DMS114 treated with DMSO at 0.1 percent for 48 hours (cell line): ENCODE measurements around the gene RXRA.

Experiments used
- DNase-seq: peaks from one replicate; lab custom pipeline; 2025; ENCODE audit not compliant: unreplicated experiment; lab: John Stamatoyannopoulos, UW

Gene RXRA

GRCh38 chr9:134427153-134427782 is 101.0 kb downstream of the RXRA start:
- no peak for DNase-seq

DNA sequence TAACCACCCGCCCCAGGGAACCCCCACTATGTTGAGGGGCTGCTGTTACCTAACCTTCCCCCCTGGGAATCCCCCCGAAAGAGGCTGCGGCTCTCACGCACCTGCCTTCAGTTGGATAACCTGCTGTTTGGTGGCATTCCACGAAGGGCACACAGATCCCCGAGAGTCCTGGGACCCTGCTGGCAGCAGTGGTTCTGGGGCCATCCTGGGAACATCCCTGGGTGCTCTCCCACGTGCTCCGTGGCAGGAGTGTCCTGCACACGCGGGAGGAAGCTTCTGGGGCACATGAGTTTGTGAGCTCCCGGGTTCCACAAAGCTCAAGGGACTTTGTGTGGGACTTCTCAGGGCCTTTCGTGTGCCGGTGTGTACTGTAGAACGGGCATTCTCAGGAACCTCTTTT is 102.3 kb downstream of the RXRA start:
- no peak for DNase-seq

DNA sequence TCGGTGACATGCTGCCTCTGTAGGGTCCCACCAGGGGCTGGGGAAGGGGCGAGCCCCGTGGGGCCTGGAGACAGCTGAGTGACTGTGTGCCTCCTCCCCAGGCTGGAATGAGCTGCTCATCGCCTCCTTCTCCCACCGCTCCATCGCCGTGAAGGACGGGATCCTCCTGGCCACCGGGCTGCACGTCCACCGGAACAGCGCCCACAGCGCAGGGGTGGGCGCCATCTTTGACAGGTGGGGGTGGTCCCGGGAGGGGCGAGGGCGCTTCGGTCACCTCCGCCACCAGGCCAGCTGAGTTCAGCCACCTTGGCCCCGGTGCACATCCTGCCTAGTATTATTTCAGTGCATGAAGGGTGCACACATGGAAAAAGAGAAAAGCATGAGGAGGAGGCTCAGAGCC is 102.8 kb downstream of the RXRA start:
- DNase-seq, result no peak

DNA sequence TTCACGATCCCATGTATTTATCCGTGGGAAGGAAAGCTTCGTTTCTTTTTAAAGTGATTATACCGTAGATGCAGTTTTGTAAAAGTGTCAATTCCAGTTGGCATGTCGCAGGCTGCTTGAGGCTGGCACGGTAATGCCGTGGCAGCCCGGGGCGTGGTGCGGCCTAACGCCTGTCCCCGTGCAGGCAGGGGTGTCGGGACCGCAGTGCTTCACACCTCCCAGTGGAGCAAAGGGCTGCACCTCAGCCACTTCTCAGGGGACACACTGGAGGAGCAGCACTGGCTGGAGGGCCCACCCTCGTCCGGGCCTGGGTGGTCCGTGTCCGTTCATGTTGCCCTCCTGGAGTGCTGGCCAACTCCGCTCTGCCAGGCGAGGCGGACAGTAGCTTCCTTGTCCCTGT is 103.2 kb downstream of the RXRA start:
- DNase-seq, result no peak

GRCh38 chr9:134431095-134431494 is 104.8 kb downstream of the RXRA start:
- no peak for DNase-seq

DNA sequence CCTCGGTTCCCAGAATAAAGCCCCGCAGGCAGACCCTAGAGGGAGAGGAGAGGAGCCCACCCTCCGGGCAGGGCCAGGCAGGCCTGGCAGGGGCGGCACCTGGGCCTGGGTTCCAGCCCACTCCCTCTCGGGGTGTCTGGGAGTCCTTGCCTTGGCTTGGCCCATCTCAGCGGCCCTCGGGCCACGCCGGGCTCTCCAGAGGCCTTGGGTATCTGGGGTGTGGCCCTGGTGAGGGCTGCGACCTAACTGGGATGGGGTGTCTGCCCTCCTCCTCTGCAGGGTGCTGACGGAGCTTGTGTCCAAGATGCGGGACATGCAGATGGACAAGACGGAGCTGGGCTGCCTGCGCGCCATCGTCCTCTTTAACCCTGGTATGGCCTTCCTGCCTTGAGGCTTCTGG is 105.4 kb downstream of the RXRA start:
- DNase-seq, result no peak

DNA sequence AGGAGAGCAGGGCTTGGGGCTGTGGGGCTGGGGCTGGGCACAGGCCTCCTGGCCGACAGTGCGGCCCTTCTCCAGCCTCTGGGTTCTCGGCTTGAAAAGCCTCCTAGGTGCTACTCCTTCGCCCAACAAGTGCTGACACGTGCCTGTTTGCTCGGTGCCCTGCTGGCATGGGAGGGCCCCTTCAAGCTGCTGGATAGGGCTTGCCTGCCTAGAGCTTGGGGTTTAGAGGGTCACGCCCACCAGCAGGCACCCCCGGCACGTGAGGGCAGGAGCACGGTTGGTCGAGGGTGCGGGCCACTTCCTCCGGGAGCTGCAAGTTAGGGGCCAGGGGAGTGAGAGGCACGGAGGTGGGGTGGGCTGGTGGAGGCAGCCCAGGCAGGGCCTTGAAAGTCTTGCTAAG is 106.2 kb downstream of the RXRA start:
- DNase-seq, result no peak

- DNase-seq, result no peak
Observed at GRCh38 chr9:134433101-134433500, 106.8 kb downstream of the RXRA start.

DNA sequence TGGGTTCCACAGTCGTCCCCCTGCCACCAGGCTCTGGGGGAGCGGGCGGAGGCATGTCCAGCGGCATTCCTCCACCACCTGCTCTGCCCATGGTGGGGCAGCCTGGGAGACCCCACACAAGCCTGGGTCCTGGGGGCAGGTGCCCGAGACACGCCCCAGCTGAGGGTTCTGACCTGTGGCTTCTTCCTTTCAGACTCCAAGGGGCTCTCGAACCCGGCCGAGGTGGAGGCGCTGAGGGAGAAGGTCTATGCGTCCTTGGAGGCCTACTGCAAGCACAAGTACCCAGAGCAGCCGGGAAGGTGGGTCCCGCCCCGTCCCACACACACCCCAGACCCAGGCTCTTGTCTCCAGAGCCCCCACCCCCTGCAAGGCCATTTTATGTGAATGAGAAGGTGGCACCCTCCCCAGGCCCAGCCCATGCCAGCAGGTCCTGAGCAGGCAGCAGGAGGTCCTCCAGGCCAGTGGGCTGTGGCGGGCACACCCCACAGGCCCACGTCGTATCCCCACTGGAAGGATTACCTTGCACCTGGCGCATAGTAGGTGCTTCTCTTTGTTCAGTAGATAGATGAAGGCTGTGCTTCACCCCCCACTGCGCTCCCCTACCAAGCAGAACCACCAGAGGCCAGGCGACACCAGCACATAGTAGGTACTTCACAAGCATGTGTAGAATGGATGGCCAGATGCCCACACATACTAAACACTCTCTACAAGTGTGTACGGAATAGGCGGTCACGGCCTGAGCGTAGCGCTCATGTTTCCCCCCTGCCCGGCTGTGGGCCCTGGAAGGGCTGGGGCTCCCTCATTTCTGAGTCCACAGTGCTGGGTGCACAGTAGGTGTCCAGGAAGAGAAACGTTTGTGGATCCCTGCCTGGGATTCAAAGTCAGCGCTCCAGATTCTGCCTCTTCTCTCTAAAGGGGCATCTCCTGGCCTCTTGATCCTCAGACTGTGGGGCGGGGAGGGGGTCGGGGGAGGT is 107.9 kb downstream of the RXRA start:
- DNase-seq, result no peak

GRCh38 chr9:134434894-134435506 is 108.7 kb downstream of the RXRA start:
- no peak for DNase-seq

DNA sequence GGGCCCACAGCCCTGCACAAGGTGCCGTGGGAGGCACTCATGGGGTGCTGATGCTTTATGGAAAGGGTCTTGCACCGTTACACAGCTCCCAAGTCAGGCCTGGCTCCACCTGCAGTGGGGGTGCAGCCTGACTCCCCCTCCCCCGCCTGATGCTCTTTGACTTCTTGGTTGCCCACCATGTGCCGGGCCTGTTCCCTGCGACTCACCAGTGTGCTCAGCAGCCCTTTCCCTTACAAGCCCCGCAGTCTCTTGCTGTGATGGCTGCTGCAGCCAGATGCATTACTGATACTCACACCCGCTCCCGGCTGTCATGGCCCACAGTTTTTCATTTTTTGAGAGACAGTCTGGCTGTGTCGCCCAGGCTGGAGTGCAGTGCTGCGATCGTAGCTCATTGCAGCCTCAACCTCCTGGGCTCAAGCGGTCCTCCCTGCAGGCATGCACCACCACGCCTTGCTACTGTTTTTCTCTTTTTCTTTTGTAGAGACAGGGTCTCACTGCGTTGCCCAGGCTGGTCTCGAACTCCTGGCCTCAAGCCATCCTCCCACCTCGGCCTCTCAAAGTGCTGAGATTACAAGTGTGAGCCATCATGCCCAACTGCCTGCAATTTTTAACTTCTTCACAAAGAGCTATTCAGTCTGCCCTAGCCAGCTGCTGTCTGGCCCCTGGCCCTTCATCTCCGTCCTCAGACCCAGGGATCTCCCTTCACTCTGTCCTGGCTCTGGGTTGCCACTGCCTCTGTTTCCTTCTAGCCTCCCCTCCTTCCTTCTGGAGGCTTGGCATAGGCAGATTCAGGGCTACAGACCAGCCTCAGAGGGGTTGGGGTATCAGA is 109.5 kb downstream of the RXRA start:
- DNase-seq, result no peak

- no peak for DNase-seq
Observed at GRCh38 chr9:134436379-134436762, 110.1 kb downstream of the RXRA start.

DNA sequence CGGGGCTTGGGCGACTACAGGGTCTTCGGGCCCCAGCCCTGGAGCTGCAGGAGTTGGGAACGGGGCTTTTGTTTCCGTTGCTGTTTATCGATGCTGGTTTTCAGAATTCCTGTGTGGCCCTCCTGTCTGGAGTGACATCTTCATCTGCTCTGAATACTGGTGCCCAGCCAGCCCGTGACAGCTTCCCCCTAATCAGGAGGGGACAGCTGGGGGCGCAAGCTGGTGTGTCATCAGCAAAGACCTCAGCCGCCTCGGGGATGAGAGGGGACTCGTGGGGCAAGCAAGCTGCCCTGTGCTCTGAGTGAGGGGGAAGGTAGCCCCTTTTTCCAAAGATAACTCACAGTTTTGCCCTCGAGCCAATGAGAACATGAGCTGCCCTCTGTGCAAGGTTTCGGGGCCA is 110.7 kb downstream of the RXRA start:
- DNase-seq, result no peak

GRCh38 chr9:134437403-134438194 is 111.3 kb downstream of the RXRA start:
- DNase-seq, result no peak

DNA sequence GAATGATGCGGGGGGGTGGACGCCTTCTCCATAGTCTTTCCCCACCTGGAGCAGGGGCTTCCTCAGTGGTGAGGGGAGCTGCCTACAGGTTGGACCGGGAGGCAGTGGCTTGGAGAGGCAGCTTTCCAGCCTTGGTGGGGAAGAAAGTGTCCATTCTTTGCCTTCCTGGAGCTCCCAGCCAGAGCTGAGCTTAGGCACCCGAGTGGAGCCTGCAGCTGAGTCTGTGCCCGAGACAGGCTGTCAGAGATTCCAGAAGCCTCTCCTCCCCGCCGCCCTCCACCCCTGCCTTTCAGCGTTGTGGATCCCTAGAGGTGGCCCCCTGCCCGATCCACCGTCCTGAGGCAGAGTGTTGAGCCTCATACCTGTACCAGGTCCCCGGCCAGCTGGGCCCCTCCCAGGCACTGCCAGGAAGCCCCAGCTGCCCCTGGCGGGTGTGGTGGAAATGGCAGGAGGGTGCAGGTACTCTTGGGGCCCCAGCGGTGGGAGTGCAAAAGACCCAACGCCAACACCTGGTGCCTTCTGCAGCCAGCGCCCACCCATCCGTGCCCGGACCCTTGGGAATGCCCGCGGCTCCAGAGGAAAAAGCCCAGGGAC is 112.0 kb downstream of the RXRA start:
- no peak for DNase-seq

DNA sequence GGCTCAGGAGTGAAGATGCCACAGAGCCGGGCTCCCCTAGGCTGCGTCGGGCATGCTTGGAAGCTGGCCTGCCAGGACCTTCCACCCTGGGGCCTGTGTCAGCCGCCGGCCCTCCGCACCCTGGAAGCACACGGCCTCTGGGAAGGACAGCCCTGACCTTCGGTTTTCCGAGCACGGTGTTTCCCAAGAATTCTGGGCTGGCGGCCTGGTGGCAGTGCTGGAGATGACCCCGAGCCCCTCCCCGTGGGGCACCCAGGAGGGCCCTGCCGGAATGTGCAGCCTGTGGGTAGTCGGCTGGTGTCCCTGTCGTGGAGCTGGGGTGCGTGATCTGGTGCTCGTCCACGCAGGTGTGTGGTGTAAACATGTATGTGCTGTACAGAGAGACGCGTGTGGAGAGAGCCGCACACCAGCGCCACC is 113.1 kb downstream of the RXRA start:
- no peak for DNase-seq

DNA sequence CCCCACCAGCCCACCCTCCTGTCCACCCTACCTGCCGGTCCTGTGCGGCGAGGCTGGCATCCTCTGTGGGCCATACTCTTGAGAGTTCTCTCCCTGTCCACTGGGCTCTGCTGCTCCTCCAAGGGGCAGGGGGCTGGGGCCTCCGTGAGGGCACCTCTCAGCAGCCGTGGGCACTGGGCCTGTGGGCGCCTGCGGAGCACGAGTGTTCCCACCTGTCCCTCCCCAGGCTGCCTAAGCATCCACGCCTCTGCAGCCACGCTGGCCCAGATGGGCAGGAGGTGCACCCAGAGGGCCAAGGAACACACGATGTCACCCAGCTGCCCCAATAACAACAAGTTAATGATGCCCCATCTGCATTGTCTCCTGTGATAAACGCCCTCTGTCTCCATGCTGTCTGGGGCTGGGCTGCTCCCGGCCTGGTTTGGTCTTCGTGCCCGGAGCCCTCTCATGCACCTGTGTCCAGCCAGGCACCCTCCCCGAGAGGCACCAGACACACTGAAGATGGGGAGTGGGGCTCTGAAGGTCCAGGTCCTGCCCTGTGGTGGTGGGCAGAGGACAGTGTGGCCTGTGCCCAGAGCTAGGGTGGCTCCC is 114.5 kb downstream of the RXRA start:
- DNase-seq, result no peak

DNA sequence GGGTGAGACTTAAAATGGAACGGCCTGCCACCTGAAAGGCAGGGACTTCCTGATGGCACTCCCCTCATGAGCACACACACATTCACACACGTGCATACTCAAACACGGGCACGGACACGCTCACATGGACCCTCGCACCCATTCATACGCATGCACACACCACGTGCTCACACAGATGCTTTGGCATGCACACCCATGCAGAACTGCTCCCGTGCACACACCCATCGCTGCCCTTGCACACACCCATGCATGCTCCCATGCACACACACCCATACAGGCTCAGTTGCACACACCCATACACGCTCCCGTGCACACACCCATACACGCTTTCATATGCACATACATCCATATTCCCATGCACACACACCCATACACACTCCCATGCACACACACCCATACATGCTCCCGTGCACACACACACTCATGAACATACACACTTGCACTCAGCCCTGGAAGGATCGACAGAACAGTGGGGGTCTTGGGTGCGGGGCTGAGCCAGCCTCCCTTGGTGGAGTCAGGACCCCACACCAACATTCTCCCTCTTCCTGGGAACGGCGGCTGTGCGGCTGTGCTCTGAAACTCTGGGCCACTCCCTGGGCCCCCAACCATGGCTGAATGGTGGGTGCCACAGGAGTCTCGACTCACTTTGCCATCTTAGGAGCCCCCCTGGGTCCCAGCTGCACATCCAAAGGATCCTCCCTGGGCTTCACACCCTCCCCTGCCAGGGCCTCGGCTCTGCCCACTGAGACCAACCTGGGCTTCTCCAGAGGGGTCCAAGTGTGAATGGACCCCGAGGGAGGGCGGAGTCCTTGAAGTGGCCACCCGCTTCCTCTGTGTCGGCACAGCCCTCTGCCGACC is 115.2 kb downstream of the RXRA start:
- no peak for DNase-seq

- no peak for DNase-seq
Observed at GRCh38 chr9:134442085-134442474, 115.8 kb downstream of the RXRA start.
